CD14-positive monocyte (primary cell): ENCODE measurements around the gene EXT2. TPM values are rescaled to one million over a fixed set of nuclear protein-coding genes. Genes with fewer than 3 reads are reported as not detected.

Experiments
- DNase-seq, 3 donors: peaks; one replicate each; pipeline ENCODE4 v3.0.0-alpha.2; 2011 to 2022
- H2AFZ ChIP-seq: 2 replicates; pipeline ENCODE4 v1.6.0; 2012; ENCODE audit warnings: mild to moderate bottlenecking, low read depth, low read length, inconsistent platforms; ENCODE audit not compliant: insufficient read depth, poor library complexity, severe bottlenecking
- H3K27ac ChIP-seq, 2 donors: 1 replicate in 1 of 2; 2 replicates in 1 of 2; pipeline ENCODE4 v1.5.1; 2012 to 2013; ENCODE audit warnings: low read length in 2 of 2, control low read depth in 1 of 2, inconsistent platforms in 1 of 2, low read depth in 1 of 2, mild to moderate bottlenecking in 1 of 2
- H3K27me3 ChIP-seq, 2 donors: one replicate each; pipeline versions ENCODE4 v1.6.0 to v1.6.1; 2011 to 2013; ENCODE audit warnings: low read length in 2 of 2; ENCODE audit not compliant: control insufficient read depth in 2 of 2, insufficient read depth in 2 of 2
- H3K36me3 ChIP-seq, 2 donors: replicated peaks in 1 of 2; 1 replicate in 1 of 2; 2 replicates in 1 of 2; pipeline versions ENCODE4 v1.5.1 to v1.6.1; 2012 to 2013; ENCODE audit warnings: low read length in 2 of 2, control low read depth in 1 of 2, inconsistent platforms in 1 of 2, mild to moderate bottlenecking in 1 of 2; ENCODE audit not compliant: insufficient read depth in 2 of 2, control insufficient read depth in 1 of 2
- H3K4me1 ChIP-seq, 2 donors: 1 replicate in 1 of 2; 2 replicates in 1 of 2; pipeline versions ENCODE4 v1.5.1 to v1.6.1; 2012 to 2013; ENCODE audit warnings: low read length in 2 of 2, control low read depth in 1 of 2, inconsistent platforms in 1 of 2, mild to moderate bottlenecking in 1 of 2, moderate library complexity in 1 of 2; ENCODE audit not compliant: insufficient read depth in 2 of 2, control insufficient read depth in 1 of 2
- H3K4me2 ChIP-seq: replicated peaks from 2 replicates; pipeline ENCODE3; 2012; ENCODE audit warnings: low read length, moderate library complexity, mild to moderate bottlenecking; ENCODE audit not compliant: poor library complexity, severe bottlenecking; ENCODE audit errors: extremely low read depth
- H3K4me3 ChIP-seq, 3 experiments: fragments of 200-600 bp in 1 of 3; sonication (generic) in 1 of 3; replicated peaks in 1 of 3; 1 replicate in 2 of 3; 2 replicates in 1 of 3; pipeline ENCODE4 v1.5.1; 2011 to 2013; ENCODE audit warnings: low read length in 3 of 3, mild to moderate bottlenecking in 3 of 3, control low read depth in 2 of 3, low read depth in 2 of 3, inconsistent platforms in 1 of 3, moderate library complexity in 1 of 3
- H3K79me2 ChIP-seq: 2 replicates; pipeline ENCODE4 v1.6.0; 2012; ENCODE audit warnings: mild to moderate bottlenecking, control low read depth, inconsistent platforms, low read length, moderate library complexity; ENCODE audit not compliant: insufficient read depth
- H3K9ac ChIP-seq: 2 replicates; pipeline ENCODE4 v1.6.0; 2017; ENCODE audit warnings: low read length, mild to moderate bottlenecking; ENCODE audit not compliant: insufficient read depth, poor library complexity, severe bottlenecking
- H3K9me3 ChIP-seq, 2 donors: replicated peaks in 1 of 2; 1 replicate in 1 of 2; 2 replicates in 1 of 2; pipeline versions ENCODE4 v1.5.1 to v1.6.1; 2012 to 2013; ENCODE audit warnings: low read length in 2 of 2, control low read depth in 1 of 2; ENCODE audit not compliant: control insufficient read depth in 1 of 2, insufficient read depth in 1 of 2
- H4K20me1 ChIP-seq: 2 replicates; pipeline ENCODE4 v1.6.0; 2012; ENCODE audit warnings: mild to moderate bottlenecking, low read length, control low read depth, moderate library complexity; ENCODE audit not compliant: insufficient read depth
- H3K27ac Mint-ChIP-seq, 7 donors: one replicate each; pipeline ENCODE4 v1.8.0; 2020; ENCODE audit warnings: mild to moderate bottlenecking in 7 of 7, mixed read lengths in 7 of 7, moderate library complexity in 6 of 7, inconsistent platforms in 2 of 7
- H3K27me3 Mint-ChIP-seq, 3 donors: one replicate each; pipeline ENCODE4 v1.8.0; 2021 to 2022; ENCODE audit warnings: low read depth in 3 of 3, mild to moderate bottlenecking in 3 of 3, mixed read lengths in 3 of 3, moderate library complexity in 3 of 3, inconsistent platforms in 1 of 3
- H3K36me3 Mint-ChIP-seq, 2 donors: one replicate each; pipeline ENCODE4 v1.8.0; 2020; ENCODE audit warnings: mixed read lengths in 2 of 2, inconsistent platforms in 1 of 2, mild to moderate bottlenecking in 1 of 2
- H3K4me1 Mint-ChIP-seq: one replicate; pipeline ENCODE4 v1.8.0; 2020; ENCODE audit warnings: mild to moderate bottlenecking, mixed read lengths
- H3K4me3 Mint-ChIP-seq, 2 donors: one replicate each; pipeline ENCODE4 v1.8.0; 2020; ENCODE audit warnings: mild to moderate bottlenecking in 2 of 2, mixed read lengths in 2 of 2, moderate library complexity in 1 of 2
- H3K9me3 Mint-ChIP-seq, 7 donors: one replicate each; pipeline ENCODE4 v1.8.0; 2020 to 2022; ENCODE audit warnings: mixed read lengths in 7 of 7, mild to moderate bottlenecking in 6 of 7, moderate library complexity in 6 of 7, inconsistent platforms in 2 of 7
- WGBS: methylation state at CpG from one replicate; pipeline ENCODE4 v1.1.5; 2013; ENCODE audit warnings: missing lambda C conversion rate; ENCODE audit not compliant: insufficient coverage; 5-methylcytosine and 5-hydroxymethylcytosine counted together
- intact Hi-C, 2 donors: fragments of 100-400 bp; cut with micrococcal nuclease; formaldehyde crosslinking; loops; one replicate each; pipeline versions ENCODE4 v1.15.0 to v1.15.1; 2023
- polyA plus RNA-seq, 3 donors: library from polyadenylated mRNA; depleted of rRNA in 1 of 3; unstranded in 2 of 3; stranded (reverse) in 1 of 3; fragments of 300-500 nt in 2 of 3; fragments of >200 nt in 1 of 3; fragmentation: Illumina TruSeq in 2 of 3; gene quantifications; 1 replicate in 2 of 3; 2 replicates in 1 of 3; pipeline ENCODE4 v1.2.3, GENCODE V29; 2012 to 2021
- TF ChIP-seq, protein P1 (sequence below): fragments of 200-600 bp; IDR thresholded peaks from one replicate; pipeline ENCODE4 v1.8.0; 2022; ENCODE audit warnings: antibody characterized with exemption, mild to moderate bottlenecking

EXT2 gene
- polyA plus RNA-seq, 3 donors = 17.2 to 41.1 (median 34.2) TPM

DNA sequence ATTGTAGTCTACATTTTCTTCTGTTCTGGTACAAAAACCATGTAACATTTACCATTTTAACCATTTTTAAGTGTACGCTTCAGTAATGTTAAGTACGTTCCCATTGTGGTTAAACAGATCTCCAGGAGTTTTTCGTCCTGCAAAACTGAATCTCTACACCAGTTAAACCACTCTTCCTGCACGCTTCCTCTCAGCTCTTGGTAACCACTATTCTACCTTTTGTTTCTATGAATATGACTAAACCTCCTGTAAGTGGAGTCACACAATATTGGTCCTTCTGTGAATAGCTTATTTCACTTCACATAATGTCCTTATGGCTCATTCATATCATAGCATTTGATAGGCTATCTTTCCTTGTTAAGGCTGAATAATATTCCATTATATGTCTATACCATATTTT lies 7.1 kb upstream of the EXT2 start:
- H3K4me1 Mint-ChIP-seq = no peaks in the 10 kb centered on the region
- Histone ChIP-seq H3K9ac (no peak overlapping the region), H2AFZ (no peak overlapping the region), H3K4me2 (no peak overlapping the region), H3K27ac (no peak overlapping the region), H3K9me3 (peaks cover 0 to 3% of the 10 kb centered on the region in 2 donors), H3K4me1 (no peaks in the 10 kb centered on the region), H3K36me3 (peaks cover 0 to 4% of the 10 kb centered on the region in 2 donors), H3K79me2 (no peaks in the 10 kb centered on the region), H3K27me3 (no peaks in the 10 kb centered on the region), H4K20me1 (no peaks in the 10 kb centered on the region), H3K4me3 (no peak overlapping the region)
- no peak overlapping the region for H3K4me3 Mint-ChIP-seq
- DNase-seq = no peak
- WGBS = 10% methylated on average over 2 of the region's 4 CpGs
- H3K9me3 Mint-ChIP-seq = peaks cover 2 to 13% (median 5%) of the 10 kb centered on the region in 7 donors
- H3K27ac Mint-ChIP-seq = no peak overlapping the region
- TF ChIP-seq, protein P1, sequence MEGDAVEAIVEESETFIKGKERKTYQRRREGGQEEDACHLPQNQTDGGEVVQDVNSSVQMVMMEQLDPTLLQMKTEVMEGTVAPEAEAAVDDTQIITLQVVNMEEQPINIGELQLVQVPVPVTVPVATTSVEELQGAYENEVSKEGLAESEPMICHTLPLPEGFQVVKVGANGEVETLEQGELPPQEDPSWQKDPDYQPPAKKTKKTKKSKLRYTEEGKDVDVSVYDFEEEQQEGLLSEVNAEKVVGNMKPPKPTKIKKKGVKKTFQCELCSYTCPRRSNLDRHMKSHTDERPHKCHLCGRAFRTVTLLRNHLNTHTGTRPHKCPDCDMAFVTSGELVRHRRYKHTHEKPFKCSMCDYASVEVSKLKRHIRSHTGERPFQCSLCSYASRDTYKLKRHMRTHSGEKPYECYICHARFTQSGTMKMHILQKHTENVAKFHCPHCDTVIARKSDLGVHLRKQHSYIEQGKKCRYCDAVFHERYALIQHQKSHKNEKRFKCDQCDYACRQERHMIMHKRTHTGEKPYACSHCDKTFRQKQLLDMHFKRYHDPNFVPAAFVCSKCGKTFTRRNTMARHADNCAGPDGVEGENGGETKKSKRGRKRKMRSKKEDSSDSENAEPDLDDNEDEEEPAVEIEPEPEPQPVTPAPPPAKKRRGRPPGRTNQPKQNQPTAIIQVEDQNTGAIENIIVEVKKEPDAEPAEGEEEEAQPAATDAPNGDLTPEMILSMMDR = no peak
- H3K36me3 Mint-ChIP-seq = peaks cover 2 to 7% of the 10 kb centered on the region in 2 donors
- H3K27me3 Mint-ChIP-seq = peaks cover 0 to 2% (median 0%) of the 10 kb centered on the region in 3 donors
- intact Hi-C loops = no loop called here

DNA sequence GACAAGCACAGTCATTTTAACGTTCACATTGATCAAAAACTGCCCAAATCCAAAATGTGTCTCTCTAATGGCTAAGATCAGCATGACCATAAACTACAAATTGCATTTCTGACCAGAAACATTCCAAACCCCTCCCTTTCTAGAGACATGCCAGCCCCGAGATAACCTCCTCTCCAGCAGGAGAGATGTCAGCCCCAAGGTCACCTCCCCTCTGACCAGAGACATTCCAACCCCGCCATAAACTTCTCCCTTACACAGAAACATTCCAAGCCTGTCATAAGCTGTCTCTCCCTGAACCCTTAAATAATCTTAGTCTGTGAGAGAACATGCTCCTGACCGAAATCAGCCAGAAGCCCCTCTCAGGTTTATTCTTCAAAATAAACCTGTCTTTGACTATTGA lies 6.6 kb upstream of the EXT2 start:
- Mint-ChIP-seq H3K4me1 (no peaks in the 10 kb centered on the region), H3K9me3 (peaks cover 2 to 13% (median 5%) of the 10 kb centered on the region in 7 donors), H3K27me3 (peaks cover 0 to 4% (median 0%) of the 10 kb centered on the region in 3 donors), H3K4me3 (no peak overlapping the region), H3K36me3 (peaks cover 2 to 6% of the 10 kb centered on the region in 2 donors), H3K27ac (no peak overlapping the region)
- H3K4me2 ChIP-seq = no peak overlapping the region
- H3K4me1 ChIP-seq = no peaks in the 10 kb centered on the region
- no peak overlapping the region for H3K27ac ChIP-seq
- TF ChIP-seq, protein P1 = no peak
- H3K36me3 ChIP-seq = peaks cover 0 to 3% of the 10 kb centered on the region in 2 donors
- DNase-seq = no peak
- H4K20me1 ChIP-seq = no peaks in the 10 kb centered on the region
- H3K9me3 ChIP-seq = peaks cover 0 to 3% of the 10 kb centered on the region in 2 donors
- no peaks in the 10 kb centered on the region for H3K27me3 ChIP-seq
- 94% methylated on average over 3 of the region's 4 CpGs for WGBS
- H3K9ac ChIP-seq = no peak overlapping the region
- H3K79me2 ChIP-seq = no peaks in the 10 kb centered on the region
- H2AFZ ChIP-seq = no peak overlapping the region
- no peak overlapping the region for H3K4me3 ChIP-seq
- intact Hi-C loops = no loop called here
